ENCODE data around the gene KCNQ4. TPM values are rescaled to one million over a fixed set of nuclear protein-coding genes. Genes with fewer than 3 reads are reported as not detected.
A peak's percentile ranks its signal among the peaks of the same experiment; 100 is the strongest.

The KCNQ4 gene
- total and polyA plus RNA-seq, 2 of the 13 experiments (the other 11 are each of a cell fraction or from before 2014, with no cell fraction given): 0.02 to 0.09 TPM

- in situ Hi-C loops (cut with HindIII; ENCODE audit: extremely low pct_ligation_motif_present, low pct_unique_long_range_greater_than_20kb): no loop called here
- no peaks in the 10 kb centered on the region for H4K20me1 ChIP-seq (ENCODE audit: insufficient read depth, low read length)
- H3K4me3 ChIP-seq (replicated peaks in 1 of 3; ENCODE audit: insufficient read depth in 1 of 3, low read depth in 2 of 3, low read length in 3 of 3): no peak overlapping the region
- WGBS (ENCODE audit: low lambda C conversion rate): 100% methylated on average over 2 of the region's 2 CpGs
- H3K4me2 ChIP-seq (ENCODE audit: low read depth, low read length): no peak overlapping the region
- no peak overlapping the region for H2AFZ ChIP-seq (ENCODE audit: low read length)
- BruUV-seq (replicated peaks): no TSS peak
- ATAC-seq: no peak
- H3K79me2 ChIP-seq (ENCODE audit: insufficient read depth, low read length): peaks cover 3% of the 10 kb centered on the region
- no peak overlapping the region for H3K9ac ChIP-seq (ENCODE audit: insufficient read depth, low read depth, low read length)
- ChIA-PET POLR2A (interaction anchor here (1.9 to 2.7 kb wide), 2 partner anchors 8 to 59 kb away, joined by 11 to 17 read pairs; partner anchors contain the start of gene NFYC), CTCF (ENCODE audit: low intra/inter-chr PET ratio, low total read pairs) (no interaction called here)
- H3K27ac ChIP-seq (ENCODE audit: extremely low read length, insufficient read depth, low read length): peak overlapping the region; percentile 2
- peaks cover 20 to 70% of the 10 kb centered on the region in 2 experiments for H3K36me3 ChIP-seq (replicated peaks in 1 of 2; ENCODE audit: control insufficient read depth in 1 of 2, insufficient read depth in 2 of 2, low read length in 2 of 2)
- intact Hi-C loops (cut with micrococcal nuclease; ENCODE audit: unreplicated experiment): no loop called here
- no peaks in the 10 kb centered on the region for H3K9me3 ChIP-seq (ENCODE audit: low read length)
- no peak for TF ChIP-seq ZNF83 (CRISPR knock-in tag; IDR thresholded peaks at IDR 0.05; ENCODE audit: borderline replicate concordance)
- no peak for TF ChIP-seq AGO2 (optimal IDR thresholded peaks at IDR 0.05; ENCODE audit: low read depth, low read length)
- no peak for TF ChIP-seq ZNF280D (CRISPR knock-in tag; IDR thresholded peaks at IDR 0.05)
- no peak for TF ChIP-seq ZNF441 (CRISPR knock-in tag; IDR thresholded peaks at IDR 0.05; ENCODE audit: borderline replicate concordance)
- no peak for TF ChIP-seq NBN (conservative IDR thresholded peaks at IDR 0.05)
- TF ChIP-seq, protein P1, sequence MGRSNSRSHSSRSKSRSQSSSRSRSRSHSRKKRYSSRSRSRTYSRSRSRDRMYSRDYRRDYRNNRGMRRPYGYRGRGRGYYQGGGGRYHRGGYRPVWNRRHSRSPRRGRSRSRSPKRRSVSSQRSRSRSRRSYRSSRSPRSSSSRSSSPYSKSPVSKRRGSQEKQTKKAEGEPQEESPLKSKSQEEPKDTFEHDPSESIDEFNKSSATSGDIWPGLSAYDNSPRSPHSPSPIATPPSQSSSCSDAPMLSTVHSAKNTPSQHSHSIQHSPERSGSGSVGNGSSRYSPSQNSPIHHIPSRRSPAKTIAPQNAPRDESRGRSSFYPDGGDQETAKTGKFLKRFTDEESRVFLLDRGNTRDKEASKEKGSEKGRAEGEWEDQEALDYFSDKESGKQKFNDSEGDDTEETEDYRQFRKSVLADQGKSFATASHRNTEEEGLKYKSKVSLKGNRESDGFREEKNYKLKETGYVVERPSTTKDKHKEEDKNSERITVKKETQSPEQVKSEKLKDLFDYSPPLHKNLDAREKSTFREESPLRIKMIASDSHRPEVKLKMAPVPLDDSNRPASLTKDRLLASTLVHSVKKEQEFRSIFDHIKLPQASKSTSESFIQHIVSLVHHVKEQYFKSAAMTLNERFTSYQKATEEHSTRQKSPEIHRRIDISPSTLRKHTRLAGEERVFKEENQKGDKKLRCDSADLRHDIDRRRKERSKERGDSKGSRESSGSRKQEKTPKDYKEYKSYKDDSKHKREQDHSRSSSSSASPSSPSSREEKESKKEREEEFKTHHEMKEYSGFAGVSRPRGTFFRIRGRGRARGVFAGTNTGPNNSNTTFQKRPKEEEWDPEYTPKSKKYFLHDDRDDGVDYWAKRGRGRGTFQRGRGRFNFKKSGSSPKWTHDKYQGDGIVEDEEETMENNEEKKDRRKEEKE (IDR thresholded peaks at IDR 0.05): no peak
- TF ChIP-seq RBFOX2 (IDR thresholded peaks at IDR 0.05; ENCODE audit: low read depth, low read length): no peak
- no peak for DNase-seq (ENCODE audit: low spot score)
- no peaks in the 10 kb centered on the region for H3K27me3 ChIP-seq (ENCODE audit: control insufficient read depth in 1 of 2, insufficient read depth in 2 of 2, low read length in 2 of 2)
- FAIRE-seq: no peak
- H3K4me1 ChIP-seq (ENCODE audit: insufficient read depth, low read length): peaks cover 27% of the 10 kb centered on the region
These were observed 33.1 kb upstream of the KCNQ4 start for GRCh38 chr1:40750451-40750908.

Data from HepG2 (cell line).